ENCODE data around the gene SLC12A2.

- TF ChIP-seq, protein P1, sequence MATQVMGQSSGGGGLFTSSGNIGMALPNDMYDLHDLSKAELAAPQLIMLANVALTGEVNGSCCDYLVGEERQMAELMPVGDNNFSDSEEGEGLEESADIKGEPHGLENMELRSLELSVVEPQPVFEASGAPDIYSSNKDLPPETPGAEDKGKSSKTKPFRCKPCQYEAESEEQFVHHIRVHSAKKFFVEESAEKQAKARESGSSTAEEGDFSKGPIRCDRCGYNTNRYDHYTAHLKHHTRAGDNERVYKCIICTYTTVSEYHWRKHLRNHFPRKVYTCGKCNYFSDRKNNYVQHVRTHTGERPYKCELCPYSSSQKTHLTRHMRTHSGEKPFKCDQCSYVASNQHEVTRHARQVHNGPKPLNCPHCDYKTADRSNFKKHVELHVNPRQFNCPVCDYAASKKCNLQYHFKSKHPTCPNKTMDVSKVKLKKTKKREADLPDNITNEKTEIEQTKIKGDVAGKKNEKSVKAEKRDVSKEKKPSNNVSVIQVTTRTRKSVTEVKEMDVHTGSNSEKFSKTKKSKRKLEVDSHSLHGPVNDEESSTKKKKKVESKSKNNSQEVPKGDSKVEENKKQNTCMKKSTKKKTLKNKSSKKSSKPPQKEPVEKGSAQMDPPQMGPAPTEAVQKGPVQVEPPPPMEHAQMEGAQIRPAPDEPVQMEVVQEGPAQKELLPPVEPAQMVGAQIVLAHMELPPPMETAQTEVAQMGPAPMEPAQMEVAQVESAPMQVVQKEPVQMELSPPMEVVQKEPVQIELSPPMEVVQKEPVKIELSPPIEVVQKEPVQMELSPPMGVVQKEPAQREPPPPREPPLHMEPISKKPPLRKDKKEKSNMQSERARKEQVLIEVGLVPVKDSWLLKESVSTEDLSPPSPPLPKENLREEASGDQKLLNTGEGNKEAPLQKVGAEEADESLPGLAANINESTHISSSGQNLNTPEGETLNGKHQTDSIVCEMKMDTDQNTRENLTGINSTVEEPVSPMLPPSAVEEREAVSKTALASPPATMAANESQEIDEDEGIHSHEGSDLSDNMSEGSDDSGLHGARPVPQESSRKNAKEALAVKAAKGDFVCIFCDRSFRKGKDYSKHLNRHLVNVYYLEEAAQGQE (IDR thresholded peaks at IDR 0.05; ENCODE audit: low read depth), result no peak
- TF ChIP-seq TCF12 (IDR thresholded peaks at IDR 0.05; ENCODE audit: low read depth), result no peak; the same call in none of the 2 replicates
- TF ChIP-seq MAX (IDR thresholded peaks at IDR 0.05), result no peak
- peak; percentile 61 for TF ChIP-seq TEAD4 (IDR thresholded peaks at IDR 0.05)
- no peak for TF ChIP-seq YY1 (IDR thresholded peaks at IDR 0.05; ENCODE audit: low read depth)
- no peak for TF ChIP-seq EGR1 (IDR thresholded peaks at IDR 0.05)
- TF ChIP-seq FOXM1 (IDR thresholded peaks at IDR 0.05; ENCODE audit: borderline replicate concordance, low read depth), result 0 out of 2 replicates have a peak, but pooled peaks have one; percentile 33
- TF ChIP-seq CEBPB (IDR thresholded peaks at IDR 0.05), result no peak
- no peak for TF ChIP-seq ZBTB7A (IDR thresholded peaks at IDR 0.05; ENCODE audit: low read depth)
- TF ChIP-seq RAD21 (IDR thresholded peaks at IDR 0.05; ENCODE audit: low read depth), result no peak
- TF ChIP-seq, protein P2, sequence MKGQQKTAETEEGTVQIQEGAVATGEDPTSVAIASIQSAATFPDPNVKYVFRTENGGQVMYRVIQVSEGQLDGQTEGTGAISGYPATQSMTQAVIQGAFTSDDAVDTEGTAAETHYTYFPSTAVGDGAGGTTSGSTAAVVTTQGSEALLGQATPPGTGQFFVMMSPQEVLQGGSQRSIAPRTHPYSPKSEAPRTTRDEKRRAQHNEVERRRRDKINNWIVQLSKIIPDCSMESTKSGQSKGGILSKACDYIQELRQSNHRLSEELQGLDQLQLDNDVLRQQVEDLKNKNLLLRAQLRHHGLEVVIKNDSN (IDR thresholded peaks at IDR 0.05), result no peak
These were observed 133.4 kb downstream of the SLC12A2 start for GRCh38 chr5:128216860-128217531.

Measured in Ishikawa (cell line).